ENCODE measurements around the gene COL7A1. TPM values are rescaled to one million over a fixed set of nuclear protein-coding genes. Genes with fewer than 3 reads are reported as not detected.

The COL7A1 gene
- total and polyA plus RNA-seq, 2 experiments from 2014 or later = 4.0 to 7.9 TPM

DNA sequence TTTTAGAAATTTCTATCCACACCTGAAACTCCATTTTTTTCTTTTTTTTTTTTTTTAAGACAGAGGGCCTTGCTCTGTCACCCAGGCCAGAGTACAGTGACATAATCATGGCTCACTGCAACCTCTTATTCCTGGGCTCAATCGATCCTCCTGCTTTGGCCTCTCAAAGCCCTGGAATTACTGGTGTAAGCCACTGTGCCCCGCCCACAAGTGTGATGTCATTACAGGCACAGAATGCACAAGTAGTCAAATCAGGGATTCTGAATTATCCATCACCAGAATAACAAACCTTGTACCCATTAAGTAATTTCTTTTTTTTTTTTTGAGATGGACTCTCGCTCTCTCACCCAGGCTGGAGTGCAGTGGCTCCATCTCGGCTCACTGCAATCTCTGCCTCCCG, 12.4 kb upstream of the COL7A1 start:
- Histone ChIP-seq H3F3A (replicated peaks; ENCODE audit: low read depth) (peaks cover 24% of the 10 kb centered on the region), H4K20me1 (replicated peaks; ENCODE audit: insufficient read depth) (no peaks in the 10 kb centered on the region; the same call in 1 of the 2 replicates), H2AFZ (no peak overlapping the region), H3K27ac (ENCODE audit: low read depth) (no peak overlapping the region), H3K36me3 (ENCODE audit: insufficient read depth) (peaks cover 31% of the 10 kb centered on the region), H3K4me3 (no peak overlapping the region), H3K9me2 (ENCODE audit: insufficient read depth) (no peaks in the 10 kb centered on the region), H3K79me2 (replicated peaks; ENCODE audit: insufficient read depth) (peaks cover 38% of the 10 kb centered on the region), H3K4me1 (ENCODE audit: insufficient read depth) (peaks cover 15% of the 10 kb centered on the region), H3K4me2 (no peak overlapping the region), H3K27me3 (ENCODE audit: insufficient read depth) (no peaks in the 10 kb centered on the region)
- DNase-seq (ENCODE audit: low spot score) = no peak
- Mint-ChIP-seq H3K4me1 (peaks cover 11% of the 10 kb centered on the region; the same call in 2 of the 3 replicates), H3K27me3 (ENCODE audit: insufficient read depth, low read depth, poor library complexity) (peaks cover 9% of the 10 kb centered on the region), H3K9me3 (no peaks in the 10 kb centered on the region; the same call in 2 of the 3 replicates), H3K27ac (no peak overlapping the region), H3K36me3 (ENCODE audit: low read depth) (peaks cover 54% of the 10 kb centered on the region), H3K4me3 (no peak overlapping the region)
- ATAC-seq = no peak
- no peak for TF ChIP-seq ZNF114 (CRISPR knock-in tag; IDR thresholded peaks at IDR 0.05)
- TF ChIP-seq, protein P1, sequence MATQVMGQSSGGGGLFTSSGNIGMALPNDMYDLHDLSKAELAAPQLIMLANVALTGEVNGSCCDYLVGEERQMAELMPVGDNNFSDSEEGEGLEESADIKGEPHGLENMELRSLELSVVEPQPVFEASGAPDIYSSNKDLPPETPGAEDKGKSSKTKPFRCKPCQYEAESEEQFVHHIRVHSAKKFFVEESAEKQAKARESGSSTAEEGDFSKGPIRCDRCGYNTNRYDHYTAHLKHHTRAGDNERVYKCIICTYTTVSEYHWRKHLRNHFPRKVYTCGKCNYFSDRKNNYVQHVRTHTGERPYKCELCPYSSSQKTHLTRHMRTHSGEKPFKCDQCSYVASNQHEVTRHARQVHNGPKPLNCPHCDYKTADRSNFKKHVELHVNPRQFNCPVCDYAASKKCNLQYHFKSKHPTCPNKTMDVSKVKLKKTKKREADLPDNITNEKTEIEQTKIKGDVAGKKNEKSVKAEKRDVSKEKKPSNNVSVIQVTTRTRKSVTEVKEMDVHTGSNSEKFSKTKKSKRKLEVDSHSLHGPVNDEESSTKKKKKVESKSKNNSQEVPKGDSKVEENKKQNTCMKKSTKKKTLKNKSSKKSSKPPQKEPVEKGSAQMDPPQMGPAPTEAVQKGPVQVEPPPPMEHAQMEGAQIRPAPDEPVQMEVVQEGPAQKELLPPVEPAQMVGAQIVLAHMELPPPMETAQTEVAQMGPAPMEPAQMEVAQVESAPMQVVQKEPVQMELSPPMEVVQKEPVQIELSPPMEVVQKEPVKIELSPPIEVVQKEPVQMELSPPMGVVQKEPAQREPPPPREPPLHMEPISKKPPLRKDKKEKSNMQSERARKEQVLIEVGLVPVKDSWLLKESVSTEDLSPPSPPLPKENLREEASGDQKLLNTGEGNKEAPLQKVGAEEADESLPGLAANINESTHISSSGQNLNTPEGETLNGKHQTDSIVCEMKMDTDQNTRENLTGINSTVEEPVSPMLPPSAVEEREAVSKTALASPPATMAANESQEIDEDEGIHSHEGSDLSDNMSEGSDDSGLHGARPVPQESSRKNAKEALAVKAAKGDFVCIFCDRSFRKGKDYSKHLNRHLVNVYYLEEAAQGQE (IDR thresholded peaks at IDR 0.05; ENCODE audit: unreplicated experiment) = no peak
- TF ChIP-seq EZH2phosphoT487 (IDR thresholded peaks at IDR 0.05; ENCODE audit: unreplicated experiment) = no peak
- TF ChIP-seq EZH2 (IDR thresholded peaks at IDR 0.05; ENCODE audit: low read depth, unreplicated experiment) = no peak

DNA sequence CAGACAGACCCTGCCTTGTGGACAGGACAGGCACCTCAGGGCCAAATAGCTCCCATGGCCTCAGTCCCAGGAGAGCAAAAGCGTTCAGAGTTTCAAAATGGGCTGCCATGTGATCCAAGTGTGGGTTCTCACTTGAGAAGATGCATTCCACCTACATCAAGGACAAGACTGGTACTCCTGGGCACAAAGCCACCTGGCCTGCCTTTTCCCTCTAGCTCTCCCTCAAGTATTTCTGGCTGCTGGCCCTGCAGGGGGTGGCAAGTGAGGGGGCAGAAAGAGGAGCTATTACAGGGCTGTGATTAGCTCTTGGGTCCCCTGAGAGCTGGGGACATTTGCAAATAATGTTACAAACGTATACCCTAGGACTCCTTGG, 6.5 kb upstream of the COL7A1 start:
- H3K27ac Mint-ChIP-seq = no peak overlapping the region
- H3K79me2 ChIP-seq (replicated peaks; ENCODE audit: insufficient read depth) = peaks cover 15% of the 10 kb centered on the region; the same call in 1 of the 2 replicates
- H3K36me3 Mint-ChIP-seq (ENCODE audit: low read depth) = peaks cover 87% of the 10 kb centered on the region
- TF ChIP-seq, protein P1 (IDR thresholded peaks at IDR 0.05; ENCODE audit: unreplicated experiment) = no peak
- TF ChIP-seq, protein P2, sequence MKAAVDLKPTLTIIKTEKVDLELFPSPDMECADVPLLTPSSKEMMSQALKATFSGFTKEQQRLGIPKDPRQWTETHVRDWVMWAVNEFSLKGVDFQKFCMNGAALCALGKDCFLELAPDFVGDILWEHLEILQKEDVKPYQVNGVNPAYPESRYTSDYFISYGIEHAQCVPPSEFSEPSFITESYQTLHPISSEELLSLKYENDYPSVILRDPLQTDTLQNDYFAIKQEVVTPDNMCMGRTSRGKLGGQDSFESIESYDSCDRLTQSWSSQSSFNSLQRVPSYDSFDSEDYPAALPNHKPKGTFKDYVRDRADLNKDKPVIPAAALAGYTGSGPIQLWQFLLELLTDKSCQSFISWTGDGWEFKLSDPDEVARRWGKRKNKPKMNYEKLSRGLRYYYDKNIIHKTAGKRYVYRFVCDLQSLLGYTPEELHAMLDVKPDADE (IDR thresholded peaks at IDR 0.05) = no peak
- TF ChIP-seq ZNF331 (CRISPR knock-in tag; IDR thresholded peaks at IDR 0.05; ENCODE audit: low read depth) (no peak), STAT1 (IDR thresholded peaks at IDR 0.05; ENCODE audit: unreplicated experiment) (no peak), EZH2 (IDR thresholded peaks at IDR 0.05; ENCODE audit: low read depth, unreplicated experiment) (no peak), EZH2phosphoT487 (IDR thresholded peaks at IDR 0.05; ENCODE audit: unreplicated experiment) (no peak), NANOG (IDR thresholded peaks at IDR 0.05; ENCODE audit: borderline replicate concordance) (no peak), POLR2AphosphoS5 (IDR thresholded peaks at IDR 0.05; ENCODE audit: low read depth) (no peak)
- TF ChIP-seq, protein P3, sequence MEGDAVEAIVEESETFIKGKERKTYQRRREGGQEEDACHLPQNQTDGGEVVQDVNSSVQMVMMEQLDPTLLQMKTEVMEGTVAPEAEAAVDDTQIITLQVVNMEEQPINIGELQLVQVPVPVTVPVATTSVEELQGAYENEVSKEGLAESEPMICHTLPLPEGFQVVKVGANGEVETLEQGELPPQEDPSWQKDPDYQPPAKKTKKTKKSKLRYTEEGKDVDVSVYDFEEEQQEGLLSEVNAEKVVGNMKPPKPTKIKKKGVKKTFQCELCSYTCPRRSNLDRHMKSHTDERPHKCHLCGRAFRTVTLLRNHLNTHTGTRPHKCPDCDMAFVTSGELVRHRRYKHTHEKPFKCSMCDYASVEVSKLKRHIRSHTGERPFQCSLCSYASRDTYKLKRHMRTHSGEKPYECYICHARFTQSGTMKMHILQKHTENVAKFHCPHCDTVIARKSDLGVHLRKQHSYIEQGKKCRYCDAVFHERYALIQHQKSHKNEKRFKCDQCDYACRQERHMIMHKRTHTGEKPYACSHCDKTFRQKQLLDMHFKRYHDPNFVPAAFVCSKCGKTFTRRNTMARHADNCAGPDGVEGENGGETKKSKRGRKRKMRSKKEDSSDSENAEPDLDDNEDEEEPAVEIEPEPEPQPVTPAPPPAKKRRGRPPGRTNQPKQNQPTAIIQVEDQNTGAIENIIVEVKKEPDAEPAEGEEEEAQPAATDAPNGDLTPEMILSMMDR (conservative IDR thresholded peaks at IDR 0.05; ENCODE audit: low read depth in 2 of 2) = no peak

More for the DNA sequence above, 6.5 kb upstream of the COL7A1 start:
- no peaks in the 10 kb centered on the region; the same call in 2 of the 3 replicates for H3K4me1 Mint-ChIP-seq
- no peaks in the 10 kb centered on the region for H3K9me2 ChIP-seq (ENCODE audit: insufficient read depth)
- peaks cover 7% of the 10 kb centered on the region for H4K20me1 ChIP-seq (replicated peaks; ENCODE audit: insufficient read depth)
- peaks cover 11% of the 10 kb centered on the region for H3K27me3 Mint-ChIP-seq (ENCODE audit: insufficient read depth, low read depth, poor library complexity)
- H3K9me3 Mint-ChIP-seq = no peaks in the 10 kb centered on the region
- H3K4me3 ChIP-seq = no peak overlapping the region
- H3K27me3 ChIP-seq (ENCODE audit: insufficient read depth) = no peaks in the 10 kb centered on the region
- H3K36me3 ChIP-seq (ENCODE audit: insufficient read depth) = peaks cover 23% of the 10 kb centered on the region
- H3K4me3 Mint-ChIP-seq = no peak overlapping the region
- H3K27ac ChIP-seq (ENCODE audit: low read depth) = no peak overlapping the region
- no peak overlapping the region for H2AFZ ChIP-seq
- DNase-seq (ENCODE audit: low spot score) (no peak), ATAC-seq (no peak)
- no peaks in the 10 kb centered on the region for H3K4me1 ChIP-seq (ENCODE audit: insufficient read depth)
- H3K4me2 ChIP-seq = no peak overlapping the region
- H3F3A ChIP-seq (replicated peaks; ENCODE audit: low read depth) = no peaks in the 10 kb centered on the region
